ENCODE data around the gene FCHO1. TPM values are rescaled to one million over a fixed set of nuclear protein-coding genes. Genes with fewer than 3 reads are reported as not detected.
"Not testable (repeated sequence)": the region's sequence is repeated elsewhere in the genome, so short reads cannot be mapped to it uniquely, and the experiment has no call there.

The FCHO1 gene
- total RNA-seq, 4 donors from 2014 or later = 0.60 to 26.9 (median 3.8) TPM

GRCh38 chr19:17796838-17797423 lies 45.7 kb downstream of the FCHO1 start:
- no peak for DNase-seq
- WGBS, 2 donors (ENCODE audit: low coverage in 1 of 2) = 17% methylated on average over 1 of the region's 1 CpG; no CpG with 5 or more reads in 1 of the 2 donors
- Histone ChIP-seq H3K27me3 (peaks cover 34% of the 10 kb centered on the region), H3K27ac (peak overlapping the region; percentile 91 to 92 (median 92)), H3K36me3 (no peaks in the 10 kb centered on the region), H3K9me3 (no peaks in the 10 kb centered on the region), H3K4me3 (peak overlapping the region in 2 of 4 donors; percentile 4 to 28), H3K4me1 (peaks cover 5 to 34% (median 26%) of the 10 kb centered on the region in 4 donors)
- TF ChIP-seq POLR2A (IDR thresholded peaks at IDR 0.05) = no peak
- no peak for TF ChIP-seq EP300 (IDR thresholded peaks at IDR 0.05; ENCODE audit: low read depth)
- TF ChIP-seq POLR2AphosphoS5 (IDR thresholded peaks at IDR 0.05) = peak in 1 of 3 donors; percentile 2
- TF ChIP-seq, protein P1, sequence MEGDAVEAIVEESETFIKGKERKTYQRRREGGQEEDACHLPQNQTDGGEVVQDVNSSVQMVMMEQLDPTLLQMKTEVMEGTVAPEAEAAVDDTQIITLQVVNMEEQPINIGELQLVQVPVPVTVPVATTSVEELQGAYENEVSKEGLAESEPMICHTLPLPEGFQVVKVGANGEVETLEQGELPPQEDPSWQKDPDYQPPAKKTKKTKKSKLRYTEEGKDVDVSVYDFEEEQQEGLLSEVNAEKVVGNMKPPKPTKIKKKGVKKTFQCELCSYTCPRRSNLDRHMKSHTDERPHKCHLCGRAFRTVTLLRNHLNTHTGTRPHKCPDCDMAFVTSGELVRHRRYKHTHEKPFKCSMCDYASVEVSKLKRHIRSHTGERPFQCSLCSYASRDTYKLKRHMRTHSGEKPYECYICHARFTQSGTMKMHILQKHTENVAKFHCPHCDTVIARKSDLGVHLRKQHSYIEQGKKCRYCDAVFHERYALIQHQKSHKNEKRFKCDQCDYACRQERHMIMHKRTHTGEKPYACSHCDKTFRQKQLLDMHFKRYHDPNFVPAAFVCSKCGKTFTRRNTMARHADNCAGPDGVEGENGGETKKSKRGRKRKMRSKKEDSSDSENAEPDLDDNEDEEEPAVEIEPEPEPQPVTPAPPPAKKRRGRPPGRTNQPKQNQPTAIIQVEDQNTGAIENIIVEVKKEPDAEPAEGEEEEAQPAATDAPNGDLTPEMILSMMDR (IDR thresholded peaks at IDR 0.05) = no peak
- intact Hi-C loops (cut with DNase I; ENCODE audit: low total_unique reads) = no loop called here
- in situ Hi-C loops (cut with MboI; ENCODE audit: low pct_ligation_motif_present in 1 of 4, low pct_unique_long_range_greater_than_20kb in 1 of 4, low sequenced_read_pairs in 3 of 4) = no loop called here

DNA sequence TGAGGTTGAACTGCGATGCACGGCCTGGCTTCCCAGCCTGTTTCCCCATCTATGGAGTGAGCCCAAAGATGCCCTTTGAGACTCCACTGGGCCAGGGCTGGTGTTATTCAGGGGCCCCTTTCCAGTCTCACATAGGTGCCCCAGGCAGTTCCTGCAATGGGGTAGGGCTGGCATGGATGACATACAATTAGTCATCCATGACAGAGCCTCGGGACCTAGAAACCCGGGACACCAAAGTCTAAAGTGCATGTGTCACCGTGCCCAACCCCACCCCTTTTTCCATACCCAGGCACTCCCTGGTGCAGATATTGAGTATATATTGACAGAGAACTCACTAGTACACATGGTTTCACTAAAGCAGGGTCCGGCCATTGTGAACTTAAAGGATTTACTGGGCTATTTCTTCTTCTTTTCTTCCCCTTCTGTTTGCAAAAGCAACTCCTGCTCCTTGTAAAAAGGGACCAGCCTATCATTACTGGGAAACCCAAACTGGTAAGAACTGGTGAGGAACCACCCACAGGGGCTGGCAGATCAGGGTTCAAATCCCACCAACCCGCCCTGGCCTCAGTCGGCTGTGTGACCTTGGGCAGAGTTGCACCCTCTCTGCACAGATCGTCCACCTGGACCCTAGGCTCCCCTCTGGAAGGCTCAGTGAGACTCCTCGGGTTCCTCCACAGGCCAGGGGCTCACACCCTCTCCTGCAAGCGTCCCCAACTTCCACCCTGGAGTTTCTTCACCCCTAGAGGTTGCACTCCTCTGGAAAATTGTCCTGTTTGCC lies 46.3 kb downstream of the FCHO1 start:
- in situ Hi-C loops (cut with MboI; ENCODE audit: low pct_ligation_motif_present in 1 of 4, low pct_unique_long_range_greater_than_20kb in 1 of 4, low sequenced_read_pairs in 3 of 4) (no loop called here), intact Hi-C loops (cut with DNase I; ENCODE audit: low total_unique reads) (no loop called here)
- Histone ChIP-seq H3K9me3 (no peaks in the 10 kb centered on the region), H3K36me3 (no peaks in the 10 kb centered on the region), H3K4me3 (peak overlapping the region in 3 of 4 donors; percentile 12 to 37 (median 14)), H3K27ac (peak overlapping the region; percentile 91 to 92 (median 92)), H3K4me1 (peaks cover 5 to 32% (median 25%) of the 10 kb centered on the region in 4 donors), H3K27me3 (peaks cover 34% of the 10 kb centered on the region)
- WGBS, 2 donors (ENCODE audit: low coverage in 1 of 2) = 54 to 60% methylated on average over 1 to 11 of the region's 11 CpGs
- peak; percentile 81 for TF ChIP-seq EP300 (IDR thresholded peaks at IDR 0.05; ENCODE audit: low read depth)
- TF ChIP-seq POLR2AphosphoS5 (IDR thresholded peaks at IDR 0.05) = peak in 2 of 3 donors; percentile 68 to 85
- TF ChIP-seq POLR2A (IDR thresholded peaks at IDR 0.05) = peak; percentile 52
- TF ChIP-seq, protein P1 (IDR thresholded peaks at IDR 0.05) = no peak
- DNase-seq = peak; percentile 89

DNA sequence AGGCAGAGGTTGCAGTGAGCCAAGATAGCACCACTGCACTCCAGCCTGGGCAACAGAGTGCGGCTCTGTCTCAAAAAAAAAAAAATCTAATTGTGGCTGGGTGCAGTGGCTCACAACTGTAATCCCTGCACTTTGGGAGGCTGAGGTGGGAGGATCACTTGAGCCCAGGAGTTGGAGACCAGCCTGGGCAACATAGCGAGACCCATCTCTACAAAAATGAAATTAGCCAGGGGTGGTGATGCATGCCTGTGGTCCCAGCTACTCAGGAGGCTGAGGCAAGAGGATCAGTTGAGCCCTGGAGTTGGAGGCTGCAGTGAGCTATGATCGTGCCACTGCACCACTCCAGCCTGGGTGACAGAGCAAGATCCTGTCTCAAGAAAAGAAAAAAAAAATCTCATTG lies 47.3 kb downstream of the FCHO1 start:
- Histone ChIP-seq H3K4me1 (peaks cover 5 to 41% (median 25%) of the 10 kb centered on the region in 4 donors), H3K27ac (peak overlapping the region; percentile 91 to 92 (median 92)), H3K27me3 (peaks cover 34% of the 10 kb centered on the region)
- in situ Hi-C loops (cut with MboI; ENCODE audit: low pct_ligation_motif_present in 1 of 4, low pct_unique_long_range_greater_than_20kb in 1 of 4, low sequenced_read_pairs in 3 of 4); DNase-seq; H3K36me3 ChIP-seq; intact Hi-C loops (cut with DNase I; ENCODE audit: low total_unique reads); H3K9me3 ChIP-seq; H3K4me3 ChIP-seq: not testable (repeated sequence)
- 86 to 89% methylated on average over 1 to 3 of the region's 3 CpGs for WGBS, 2 donors (ENCODE audit: low coverage in 1 of 2)

GRCh38 chr19:17802137-17802858 lies 51.0 kb downstream of the FCHO1 start:
- Histone ChIP-seq H3K27me3 (peaks cover 4% of the 10 kb centered on the region), H3K27ac (no peak overlapping the region), H3K4me1 (peaks cover 5 to 26% (median 11%) of the 10 kb centered on the region in 4 donors), H3K36me3 (no peaks in the 10 kb centered on the region), H3K4me3 (no peak overlapping the region), H3K9me3 (no peaks in the 10 kb centered on the region)
- intact Hi-C loops (cut with DNase I; ENCODE audit: low total_unique reads) (no loop called here), in situ Hi-C loops (cut with MboI; ENCODE audit: low pct_ligation_motif_present in 1 of 4, low pct_unique_long_range_greater_than_20kb in 1 of 4, low sequenced_read_pairs in 3 of 4) (no loop called here)
- WGBS, 2 donors (ENCODE audit: low coverage in 1 of 2) = 76 to 80% methylated on average over 4 to 12 of the region's 12 CpGs
- TF ChIP-seq, protein P1 (IDR thresholded peaks at IDR 0.05) = no peak
- TF ChIP-seq POLR2AphosphoS5 (IDR thresholded peaks at IDR 0.05) = no peak
- TF ChIP-seq EP300 (IDR thresholded peaks at IDR 0.05; ENCODE audit: low read depth) = no peak
- TF ChIP-seq POLR2A (IDR thresholded peaks at IDR 0.05) = no peak
- DNase-seq = no peak

All from transverse colon (tissue), 4 donors.